ENCODE measurements around the gene DGKK.

The DGKK gene

GRCh38 chrX:50484662-50485061, 14.0 kb upstream of the DGKK start:
- peaks cover 4% of the 10 kb centered on the region for H3K27me3 Mint-ChIP-seq (ENCODE audit: low read depth, poor library complexity)
- no peak for DNase-seq
- TF ChIP-seq CTCF (IDR thresholded peaks at IDR 0.05), result no peak
- no peak overlapping the region for H3K27ac Mint-ChIP-seq
- H3K4me1 Mint-ChIP-seq, result no peaks in the 10 kb centered on the region
- H3K36me3 Mint-ChIP-seq (ENCODE audit: low read depth), result no peaks in the 10 kb centered on the region
- peaks cover 15% of the 10 kb centered on the region for H3K9me3 Mint-ChIP-seq
- no peak overlapping the region for H3K4me3 Mint-ChIP-seq

GRCh38 chrX:50483283-50483682, 12.7 kb upstream of the DGKK start:
- Mint-ChIP-seq H3K9me3 (peaks cover 21% of the 10 kb centered on the region), H3K4me1 (no peaks in the 10 kb centered on the region), H3K4me3 (no peak overlapping the region), H3K27me3 (ENCODE audit: low read depth, poor library complexity) (peaks cover 4% of the 10 kb centered on the region), H3K36me3 (ENCODE audit: low read depth) (no peaks in the 10 kb centered on the region), H3K27ac (no peak overlapping the region)
- no peak for DNase-seq
- TF ChIP-seq CTCF (IDR thresholded peaks at IDR 0.05), result no peak

- Mint-ChIP-seq H3K27ac (no peak overlapping the region), H3K4me1 (peaks cover 12% of the 10 kb centered on the region), H3K36me3 (ENCODE audit: low read depth) (no peaks in the 10 kb centered on the region), H3K27me3 (ENCODE audit: low read depth, poor library complexity) (peaks cover 45% of the 10 kb centered on the region), H3K9me3 (peaks cover 28% of the 10 kb centered on the region), H3K4me3 (no peak overlapping the region)
- DNase-seq, result no peak
- no peak for TF ChIP-seq CTCF (IDR thresholded peaks at IDR 0.05)
Measured at GRCh38 chrX:50475208-50475607, 4.6 kb upstream of the DGKK start.

GRCh38 chrX:50471390-50471789, 765 bp upstream of the DGKK start:
- no peak for TF ChIP-seq CTCF (IDR thresholded peaks at IDR 0.05)

GRCh38 chrX:50469206-50469605, 1.4 kb downstream of the DGKK start:
- H3K4me1 Mint-ChIP-seq, result peaks cover 21% of the 10 kb centered on the region
- DNase-seq, result peak; percentile 50
- H3K9me3 Mint-ChIP-seq, result peaks cover 44% of the 10 kb centered on the region
- H3K27ac Mint-ChIP-seq, result no peak overlapping the region
- peak overlapping the region; percentile 78 for H3K4me3 Mint-ChIP-seq
- H3K27me3 Mint-ChIP-seq (ENCODE audit: low read depth, poor library complexity), result peaks cover 89% of the 10 kb centered on the region
- no peak for TF ChIP-seq CTCF (IDR thresholded peaks at IDR 0.05)
- H3K36me3 Mint-ChIP-seq (ENCODE audit: low read depth), result no peaks in the 10 kb centered on the region

More at GRCh38 chrX:50471390-50471789, 765 bp upstream of the DGKK start:
- peaks cover 21% of the 10 kb centered on the region for H3K4me1 Mint-ChIP-seq
- H3K27ac Mint-ChIP-seq, result no peak overlapping the region
- peaks cover 83% of the 10 kb centered on the region for H3K27me3 Mint-ChIP-seq (ENCODE audit: low read depth, poor library complexity)
- H3K36me3 Mint-ChIP-seq (ENCODE audit: low read depth), result no peaks in the 10 kb centered on the region
- DNase-seq, result peak; percentile 28
- peaks cover 36% of the 10 kb centered on the region for H3K9me3 Mint-ChIP-seq
- peak overlapping the region; percentile 78 for H3K4me3 Mint-ChIP-seq

GRCh38 chrX:50459615-50460014, 11.0 kb downstream of the DGKK start:
- no peak for DNase-seq
- no peaks in the 10 kb centered on the region for H3K36me3 Mint-ChIP-seq (ENCODE audit: low read depth)
- H3K27me3 Mint-ChIP-seq (ENCODE audit: low read depth, poor library complexity), result peaks cover 18% of the 10 kb centered on the region
- no peak for TF ChIP-seq CTCF (IDR thresholded peaks at IDR 0.05)
- H3K4me3 Mint-ChIP-seq, result no peak overlapping the region
- H3K9me3 Mint-ChIP-seq, result peaks cover 11% of the 10 kb centered on the region
- H3K27ac Mint-ChIP-seq, result no peak overlapping the region
- H3K4me1 Mint-ChIP-seq, result no peaks in the 10 kb centered on the region

Measured in nephron progenitor cell (in vitro differentiated cells).